ENCODE data around the gene NUCKS1.

NUCKS1 gene

DNA sequence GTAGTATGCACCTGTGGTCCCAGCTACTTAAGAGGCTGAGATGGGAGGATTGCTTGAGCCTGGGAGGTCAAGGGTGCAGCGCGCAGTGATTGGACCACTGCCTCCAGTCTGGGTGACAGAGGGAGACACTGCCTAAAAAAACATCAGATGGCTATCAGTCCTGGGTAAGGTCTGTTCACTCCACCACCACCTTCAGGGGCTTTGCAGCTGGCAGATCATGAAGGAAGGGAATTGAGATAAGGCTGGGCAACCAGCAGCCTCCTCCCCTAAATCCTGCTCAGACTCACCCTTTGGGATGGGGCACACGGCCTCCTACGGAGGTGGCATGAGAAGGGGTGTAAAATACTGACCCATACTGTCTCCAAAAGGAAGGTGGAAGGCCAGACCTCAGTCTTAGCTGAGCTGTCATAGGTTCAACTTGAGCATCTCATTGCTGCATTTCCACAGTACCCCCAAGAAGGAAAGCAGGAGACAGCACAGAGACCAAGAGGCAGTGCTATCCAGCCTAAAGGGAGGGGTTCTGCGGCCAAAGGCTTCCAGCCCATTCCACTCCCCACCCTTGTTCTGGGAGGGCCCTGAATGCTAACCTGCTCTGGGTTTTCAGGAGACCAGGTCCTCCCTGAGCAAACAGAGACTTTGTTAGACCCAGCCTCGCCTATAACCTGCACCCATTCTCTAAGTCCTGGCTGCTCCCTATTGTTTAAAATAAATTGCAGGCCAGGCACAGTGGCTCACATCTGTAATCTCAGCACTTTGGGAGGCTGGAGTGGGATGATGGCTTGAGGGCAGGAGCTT is 83.4 kb downstream of the NUCKS1 start:
- no peak overlapping the region for H3K9ac ChIP-seq (ENCODE audit: low read length)
- no peak overlapping the region for H3K27ac ChIP-seq (ENCODE audit: low read depth, low read length)
- H3K27me3 ChIP-seq (ENCODE audit: control insufficient read depth, insufficient read depth, low read length) = no peaks in the 10 kb centered on the region
- H3K36me3 ChIP-seq (ENCODE audit: control insufficient read depth, insufficient read depth, low read length) = no peaks in the 10 kb centered on the region
- H3K4me1 ChIP-seq (ENCODE audit: control insufficient read depth, insufficient read depth, low read length) = no peaks in the 10 kb centered on the region
- H3K4me3 ChIP-seq (ENCODE audit: low read length) = no peak overlapping the region

- Histone ChIP-seq H3K36me3 (ENCODE audit: control insufficient read depth, insufficient read depth, low read length) (no peaks in the 10 kb centered on the region), H3K9ac (ENCODE audit: low read length) (no peak overlapping the region), H3K27me3 (ENCODE audit: control insufficient read depth, insufficient read depth, low read length) (no peaks in the 10 kb centered on the region), H3K27ac (ENCODE audit: low read depth, low read length) (no peak overlapping the region), H3K4me3 (ENCODE audit: low read length) (no peak overlapping the region), H3K4me1 (ENCODE audit: control insufficient read depth, insufficient read depth, low read length) (no peaks in the 10 kb centered on the region)
These were observed 84.6 kb downstream of the NUCKS1 start for GRCh38 chr1:205665201-205666045.

DNA sequence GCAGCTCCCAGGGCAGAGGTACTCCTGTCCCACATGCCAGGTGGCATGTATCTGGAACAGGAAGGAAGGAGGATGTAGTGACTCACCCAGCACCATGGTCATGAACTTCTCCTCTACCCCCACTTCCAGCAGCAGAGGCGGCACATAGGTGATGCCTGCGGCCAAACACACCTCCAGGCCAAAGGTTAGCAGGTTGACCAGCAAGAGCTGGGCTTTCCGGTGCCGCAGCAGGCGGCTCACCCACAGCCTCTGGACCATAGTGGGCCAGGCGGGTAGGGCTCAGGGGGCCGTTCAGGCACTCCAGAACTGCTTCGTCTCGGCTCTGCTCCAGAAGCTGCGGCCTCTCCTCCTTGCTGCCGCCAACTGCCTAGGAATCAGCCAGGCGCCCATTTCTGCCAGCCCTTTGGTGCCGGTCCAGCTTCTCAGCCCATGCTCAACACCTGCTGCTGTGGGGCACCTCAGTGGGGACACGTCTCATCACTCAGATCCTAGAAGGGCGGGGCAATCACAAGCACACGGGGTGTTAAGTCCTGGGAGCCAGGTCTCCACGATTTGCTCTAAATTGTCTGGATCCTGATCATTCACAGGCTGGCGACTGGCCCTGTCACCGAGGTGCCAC is 85.5 kb downstream of the NUCKS1 start:
- H3K27ac ChIP-seq (ENCODE audit: low read depth, low read length) = no peak overlapping the region
- H3K27me3 ChIP-seq (ENCODE audit: control insufficient read depth, insufficient read depth, low read length) = peaks cover 2% of the 10 kb centered on the region
- H3K36me3 ChIP-seq (ENCODE audit: control insufficient read depth, insufficient read depth, low read length) = no peaks in the 10 kb centered on the region
- H3K4me1 ChIP-seq (ENCODE audit: control insufficient read depth, insufficient read depth, low read length) = no peaks in the 10 kb centered on the region
- H3K4me3 ChIP-seq (ENCODE audit: low read length) = no peak overlapping the region
- H3K9ac ChIP-seq (ENCODE audit: low read length) = no peak overlapping the region

DNA sequence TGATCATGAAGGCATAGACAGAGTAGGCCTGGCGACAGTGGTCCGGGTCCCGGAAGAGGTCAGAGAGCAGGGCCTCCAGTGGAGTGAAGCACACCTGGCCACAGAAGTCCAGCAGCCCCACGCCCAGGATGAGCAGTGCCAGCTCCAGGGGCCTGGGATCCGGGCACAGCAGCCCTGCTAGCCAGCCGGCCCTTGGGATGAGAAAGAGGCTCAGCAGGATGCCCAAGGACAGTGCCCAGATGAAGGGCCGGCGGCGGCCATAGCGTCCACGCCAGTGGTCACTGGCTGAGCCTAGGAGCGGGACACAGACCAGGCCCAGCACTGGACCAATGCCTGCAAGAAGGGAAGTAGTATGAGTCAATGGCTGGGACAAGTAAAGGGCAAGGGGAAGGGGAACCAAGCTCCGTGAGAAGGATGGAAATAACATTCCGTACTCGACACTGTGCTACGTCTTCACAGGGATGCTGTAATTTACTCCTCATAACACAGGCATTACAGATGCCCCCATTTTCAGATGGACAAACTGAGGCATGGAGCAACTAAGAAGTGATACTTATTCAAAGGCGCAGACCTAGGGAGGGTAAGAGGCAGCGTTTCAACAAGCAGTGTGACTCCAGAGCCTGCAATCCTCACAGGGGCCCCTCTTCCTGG is 86.6 kb downstream of the NUCKS1 start:
- Histone ChIP-seq H3K4me1 (ENCODE audit: control insufficient read depth, insufficient read depth, low read length) (no peaks in the 10 kb centered on the region), H3K9ac (ENCODE audit: low read length) (no peak overlapping the region), H3K36me3 (ENCODE audit: control insufficient read depth, insufficient read depth, low read length) (no peaks in the 10 kb centered on the region), H3K4me3 (ENCODE audit: low read length) (no peak overlapping the region), H3K27me3 (ENCODE audit: control insufficient read depth, insufficient read depth, low read length) (peaks cover 2% of the 10 kb centered on the region), H3K27ac (ENCODE audit: low read depth, low read length) (no peak overlapping the region)
